Mammary epithelial cell (primary cell): ENCODE data around the gene ARPP21.

Source experiments
- EZH2 ChIP-seq: IDR thresholded peaks from 2 replicates; pipeline ENCODE4 v1.6.1; 2012; ENCODE audit warnings: low read length, inconsistent platforms, borderline replicate concordance
- TF ChIP-seq, protein P1 (sequence below), 2 donors: IDR thresholded peaks in 1 of 2; conservative IDR thresholded peaks in 1 of 2; 2 replicates each; pipeline ENCODE4 v1.5.1; 2011 to 2012; ENCODE audit warnings: inconsistent platforms in 2 of 2, low read length in 2 of 2, mild to moderate bottlenecking in 2 of 2, control low read depth in 1 of 2, low read depth in 1 of 2; ENCODE audit not compliant: insufficient read depth in 1 of 2; ENCODE audit errors: extremely low read depth in 1 of 2

DNA sequence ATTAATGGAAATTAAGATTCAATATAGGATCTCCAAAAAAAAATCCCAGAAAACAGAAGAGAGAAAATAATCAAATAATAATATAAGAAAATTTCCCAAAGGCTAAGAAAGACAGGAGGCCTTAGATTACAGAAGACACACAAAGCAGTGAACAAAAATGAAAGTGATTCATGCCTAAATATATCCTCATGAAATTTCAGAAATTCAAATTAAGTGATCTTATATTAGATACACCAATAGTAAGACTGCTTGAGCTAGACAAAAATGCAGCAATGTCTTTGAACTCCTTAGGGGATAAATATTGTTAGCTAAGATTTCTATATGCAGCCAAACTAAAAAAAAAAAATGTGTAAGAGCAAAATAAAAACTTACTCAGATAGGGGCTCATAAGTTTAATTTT is 44.6 kb upstream of the ARPP21 start:
- TF ChIP-seq, protein P1, sequence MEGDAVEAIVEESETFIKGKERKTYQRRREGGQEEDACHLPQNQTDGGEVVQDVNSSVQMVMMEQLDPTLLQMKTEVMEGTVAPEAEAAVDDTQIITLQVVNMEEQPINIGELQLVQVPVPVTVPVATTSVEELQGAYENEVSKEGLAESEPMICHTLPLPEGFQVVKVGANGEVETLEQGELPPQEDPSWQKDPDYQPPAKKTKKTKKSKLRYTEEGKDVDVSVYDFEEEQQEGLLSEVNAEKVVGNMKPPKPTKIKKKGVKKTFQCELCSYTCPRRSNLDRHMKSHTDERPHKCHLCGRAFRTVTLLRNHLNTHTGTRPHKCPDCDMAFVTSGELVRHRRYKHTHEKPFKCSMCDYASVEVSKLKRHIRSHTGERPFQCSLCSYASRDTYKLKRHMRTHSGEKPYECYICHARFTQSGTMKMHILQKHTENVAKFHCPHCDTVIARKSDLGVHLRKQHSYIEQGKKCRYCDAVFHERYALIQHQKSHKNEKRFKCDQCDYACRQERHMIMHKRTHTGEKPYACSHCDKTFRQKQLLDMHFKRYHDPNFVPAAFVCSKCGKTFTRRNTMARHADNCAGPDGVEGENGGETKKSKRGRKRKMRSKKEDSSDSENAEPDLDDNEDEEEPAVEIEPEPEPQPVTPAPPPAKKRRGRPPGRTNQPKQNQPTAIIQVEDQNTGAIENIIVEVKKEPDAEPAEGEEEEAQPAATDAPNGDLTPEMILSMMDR (conservative IDR thresholded peaks at IDR 0.05 in 1 of 2, IDR thresholded peaks at IDR 0.05 in 1 of 2; ENCODE audit: extremely low read depth in 1 of 2, insufficient read depth in 1 of 2, low read depth in 1 of 2, low read length in 2 of 2) = no peak
- TF ChIP-seq EZH2 = no peak
